Vagina (tissue), 2 donors: Measurements from ENCODE around the gene DOC2B.

Experiments used
- CTCF ChIP-seq, 3 experiments: fragments of 450-650 bp in 2 of 3; fragments of 200-600 bp in 1 of 3; sonication (generic) in 1 of 3; IDR thresholded peaks; one replicate each; pipeline ENCODE4 v1.5.1; 2017 to 2019; ENCODE audit warnings: antibody characterized with exemption in 3 of 3, mild to moderate bottlenecking in 2 of 3, moderate library complexity in 2 of 3
- POLR2A ChIP-seq, 2 donors: fragments of 450-650 bp; IDR thresholded peaks; one replicate each; pipeline ENCODE4 v1.6.1; 2017; ENCODE audit warnings: antibody characterized with exemption in 2 of 2, mild to moderate bottlenecking in 2 of 2, moderate library complexity in 2 of 2

DNA sequence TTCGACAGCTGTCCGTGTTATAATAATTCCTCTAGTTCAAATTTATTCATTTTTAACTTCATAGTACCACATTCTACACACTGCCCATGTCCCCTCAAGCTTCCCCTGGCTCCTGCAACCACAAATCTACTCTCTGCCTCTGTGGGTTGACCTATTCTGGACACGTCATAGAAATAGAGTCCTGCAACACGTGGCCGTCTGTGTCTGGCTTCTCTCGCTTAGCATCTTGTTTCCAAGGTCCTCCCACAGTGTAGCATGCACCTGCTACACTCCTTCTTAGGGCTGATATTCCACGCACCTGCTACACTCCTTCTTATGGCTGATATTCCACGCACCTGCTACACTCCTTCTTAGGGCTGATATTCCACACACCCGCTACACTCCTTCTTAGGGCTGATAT is 27.6 kb downstream of the DOC2B start:
- TF ChIP-seq CTCF (IDR thresholded peaks at IDR 0.05) (no peak), POLR2A (IDR thresholded peaks at IDR 0.05) (no peak)
